Measurements from ENCODE around the gene ALKBH2. TPM values are rescaled to one million over a fixed set of nuclear protein-coding genes. Genes with fewer than 3 reads are reported as not detected.

The ALKBH2 gene
- total and polyA plus RNA-seq, 12 donors = 4.2 to 43.6 (median 16.7) TPM

GRCh38 chr12:109109746-109110350 lies 16.6 kb upstream of the ALKBH2 start:
- intact Hi-C loops (cut with DNase I) = loop anchor here in 1 of 2 donors (10.0 kb wide), 1 partner anchor 55 kb away; no protein-coding TSS in a partner anchor

GRCh38 chr12:109105176-109105575 lies 11.9 kb upstream of the ALKBH2 start:
- intact Hi-C loops (cut with DNase I) = no loop called here
- Histone ChIP-seq H3K27me3 (no peaks in the 10 kb centered on the region), H3K9me3 (replicated peaks in 1 of 3) (no peaks in the 10 kb centered on the region), H3K27ac (peak overlapping the region in 1 of 5 donors; percentile 1), H3K4me1 (replicated peaks in 1 of 2) (peaks cover 16 to 31% of the 10 kb centered on the region in 2 donors), H3K4me3 (no peak overlapping the region), H3K36me3 (replicated peaks in 1 of 2) (peaks cover 0 to 68% of the 10 kb centered on the region in 2 donors)
- 87 to 93% (median 93%) methylated on average over 5 of the region's 5 CpGs for WGBS, 4 donors
- TF ChIP-seq CTCF (IDR thresholded peaks at IDR 0.05) (no peak), POLR2A (IDR thresholded peaks at IDR 0.05) (no peak)
- DNase-seq = no peak

More at GRCh38 chr12:109109746-109110350, 16.6 kb upstream of the ALKBH2 start:
- Histone ChIP-seq H3K27ac (peak overlapping the region; percentile 69 to 99 (median 89)), H3K9me3 (replicated peaks in 1 of 3) (no peaks in the 10 kb centered on the region), H3K4me1 (replicated peaks in 1 of 2) (peaks cover 38 to 40% of the 10 kb centered on the region in 2 donors), H3K4me3 (no peak overlapping the region), H3K36me3 (replicated peaks in 1 of 2) (peaks cover 0 to 37% of the 10 kb centered on the region in 2 donors), H3K27me3 (no peaks in the 10 kb centered on the region)
- TF ChIP-seq POLR2A (IDR thresholded peaks at IDR 0.05) (no peak), CTCF (IDR thresholded peaks at IDR 0.05) (no peak)
- no peak for DNase-seq
- WGBS, 4 donors = 70 to 82% (median 74%) methylated on average over 5 to 6 of the region's 6 CpGs

- H3K27me3 ChIP-seq = no peaks in the 10 kb centered on the region
- H3K9me3 ChIP-seq (replicated peaks in 1 of 3) = no peaks in the 10 kb centered on the region
- no peak for DNase-seq
- peaks cover 20 to 43% of the 10 kb centered on the region in 2 donors for H3K4me1 ChIP-seq (replicated peaks in 1 of 2)
- H3K4me3 ChIP-seq = no peak overlapping the region
- peak overlapping the region; percentile 34 to 83 (median 78) for H3K27ac ChIP-seq
- intact Hi-C loops (cut with DNase I) = no loop called here
- no peak for TF ChIP-seq CTCF (IDR thresholded peaks at IDR 0.05)
- no peak for TF ChIP-seq POLR2A (IDR thresholded peaks at IDR 0.05)
- peaks cover 0 to 55% of the 10 kb centered on the region in 2 donors for H3K36me3 ChIP-seq (replicated peaks in 1 of 2)
- WGBS, 4 donors = 54 to 69% (median 60%) methylated on average over 3 of the region's 3 CpGs
Observed at GRCh38 chr12:109102491-109102890, 9.2 kb upstream of the ALKBH2 start.

- intact Hi-C loops (cut with DNase I) = no loop called here
- DNase-seq = peak in 1 of 7 donors; percentile 12
- 83 to 95% (median 90%) methylated on average over 4 of the region's 4 CpGs for WGBS, 4 donors
- H3K4me1 ChIP-seq (replicated peaks in 1 of 2) = peaks cover 23 to 46% of the 10 kb centered on the region in 2 donors
- no peaks in the 10 kb centered on the region for H3K9me3 ChIP-seq (replicated peaks in 1 of 3)
- H3K27ac ChIP-seq = peak overlapping the region in 3 of 5 donors; percentile 78 to 94 (median 89)
- peaks cover 0 to 40% of the 10 kb centered on the region in 2 donors for H3K36me3 ChIP-seq (replicated peaks in 1 of 2)
- H3K4me3 ChIP-seq = peak overlapping the region in 1 of 4 donors; percentile 52
- H3K27me3 ChIP-seq = no peaks in the 10 kb centered on the region
- TF ChIP-seq CTCF (IDR thresholded peaks at IDR 0.05) (no peak), POLR2A (IDR thresholded peaks at IDR 0.05) (no peak)
Observed at GRCh38 chr12:109100741-109101140, 7.5 kb upstream of the ALKBH2 start.

Data from adrenal gland (tissue), 12 donors.